ENCODE results near the gene FEN1. TPM values are rescaled to one million over a fixed set of nuclear protein-coding genes. Genes with fewer than 3 reads are reported as not detected.

The FEN1 gene
- total RNA-seq, 1 donor from 2014 or later: 11.0 TPM

DNA sequence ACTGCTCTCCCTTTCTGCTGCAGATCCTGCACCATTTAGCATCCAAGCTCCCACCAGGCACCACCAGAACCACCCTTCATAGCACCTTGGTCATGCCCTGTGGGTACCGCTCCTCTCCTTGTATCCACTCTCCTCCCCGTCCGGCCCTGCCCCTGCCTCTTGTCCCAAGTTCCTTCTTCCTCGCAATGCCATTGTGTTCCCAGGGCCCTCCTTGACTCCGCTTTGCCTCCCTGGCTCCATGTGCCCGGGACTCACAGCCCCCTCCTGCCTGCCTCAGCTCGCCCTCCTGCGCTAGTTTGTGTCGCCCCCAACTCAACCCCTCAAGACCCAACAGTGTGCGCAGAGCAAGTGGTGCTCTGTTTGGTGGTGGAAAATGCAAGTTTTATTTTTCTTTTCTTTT, 46.2 kb downstream of the FEN1 start:
- Histone ChIP-seq H3K36me3 (ENCODE audit: control insufficient read depth in 3 of 3, insufficient read depth in 3 of 3, low read length in 3 of 3) (peaks cover 7 to 18% (median 17%) of the 10 kb centered on the region in 3 donors), H3K27ac (ENCODE audit: low read depth, low read length) (no peak overlapping the region), H3K9me3 (ENCODE audit: control insufficient read depth in 3 of 3, low read length in 3 of 3) (no peaks in the 10 kb centered on the region), H3K4me1 (ENCODE audit: control insufficient read depth in 3 of 3, insufficient read depth in 3 of 3, low read length in 3 of 3) (peaks cover 7 to 14% (median 10%) of the 10 kb centered on the region in 3 donors), H3K9ac (ENCODE audit: low read depth in 1 of 3, low read length in 3 of 3) (no peak overlapping the region), H3K4me3 (ENCODE audit: low read length in 3 of 3) (no peak overlapping the region), H3K27me3 (ENCODE audit: control insufficient read depth in 3 of 3, insufficient read depth in 3 of 3, low read length in 3 of 3) (no peaks in the 10 kb centered on the region)

DNA sequence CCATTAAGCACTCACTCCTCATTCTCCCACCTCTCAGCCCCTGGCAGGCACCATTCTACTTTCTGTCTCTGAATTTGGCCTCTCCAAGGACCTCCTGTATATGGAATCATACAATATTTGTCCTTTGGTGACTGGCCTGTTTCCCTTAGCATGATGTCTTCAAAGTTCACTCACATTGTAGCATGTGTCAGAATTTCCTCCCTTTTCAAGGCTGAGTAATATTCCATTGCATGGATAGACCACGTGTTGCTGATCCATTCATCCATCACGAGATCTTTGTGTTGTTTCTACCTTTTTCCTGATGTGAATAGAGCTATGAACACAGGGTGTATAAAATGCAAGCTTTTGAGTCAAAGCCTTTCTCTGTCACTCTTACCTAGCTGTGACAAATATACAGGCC, 47.0 kb downstream of the FEN1 start:
- no peak overlapping the region for H3K4me3 ChIP-seq (ENCODE audit: low read length in 3 of 3)
- peaks cover 7 to 18% (median 17%) of the 10 kb centered on the region in 3 donors for H3K36me3 ChIP-seq (ENCODE audit: control insufficient read depth in 3 of 3, insufficient read depth in 3 of 3, low read length in 3 of 3)

GRCh38 chr11:61840371-61840770, 47.7 kb downstream of the FEN1 start:
- peaks cover 7 to 20% (median 18%) of the 10 kb centered on the region in 3 donors for H3K36me3 ChIP-seq (ENCODE audit: control insufficient read depth in 3 of 3, insufficient read depth in 3 of 3, low read length in 3 of 3)
- H3K4me3 ChIP-seq (ENCODE audit: low read length in 3 of 3): no peak overlapping the region

More for the DNA sequence above, 47.0 kb downstream of the FEN1 start:
- Histone ChIP-seq H3K9me3 (ENCODE audit: control insufficient read depth in 3 of 3, low read length in 3 of 3) (no peaks in the 10 kb centered on the region), H3K27me3 (ENCODE audit: control insufficient read depth in 3 of 3, insufficient read depth in 3 of 3, low read length in 3 of 3) (no peaks in the 10 kb centered on the region), H3K4me1 (ENCODE audit: control insufficient read depth in 3 of 3, insufficient read depth in 3 of 3, low read length in 3 of 3) (peaks cover 0 to 6% (median 3%) of the 10 kb centered on the region in 3 donors), H3K27ac (ENCODE audit: low read depth, low read length) (no peak overlapping the region), H3K9ac (ENCODE audit: low read depth in 1 of 3, low read length in 3 of 3) (no peak overlapping the region)

GRCh38 chr11:61841636-61842527, 49.2 kb downstream of the FEN1 start:
- Histone ChIP-seq H3K27ac (ENCODE audit: low read depth, low read length) (no peak overlapping the region), H3K9ac (ENCODE audit: low read depth in 1 of 3, low read length in 3 of 3) (no peak overlapping the region), H3K36me3 (ENCODE audit: control insufficient read depth in 3 of 3, insufficient read depth in 3 of 3, low read length in 3 of 3) (peaks cover 7 to 20% (median 18%) of the 10 kb centered on the region in 3 donors), H3K4me1 (ENCODE audit: control insufficient read depth in 3 of 3, insufficient read depth in 3 of 3, low read length in 3 of 3) (peaks cover 0 to 3% (median 0%) of the 10 kb centered on the region in 3 donors), H3K9me3 (ENCODE audit: control insufficient read depth in 3 of 3, low read length in 3 of 3) (no peaks in the 10 kb centered on the region), H3K4me3 (ENCODE audit: low read length in 3 of 3) (no peak overlapping the region), H3K27me3 (ENCODE audit: control insufficient read depth in 3 of 3, insufficient read depth in 3 of 3, low read length in 3 of 3) (no peaks in the 10 kb centered on the region)

More at GRCh38 chr11:61840371-61840770, 47.7 kb downstream of the FEN1 start:
- Histone ChIP-seq H3K4me1 (ENCODE audit: control insufficient read depth in 3 of 3, insufficient read depth in 3 of 3, low read length in 3 of 3) (peaks cover 0 to 5% (median 0%) of the 10 kb centered on the region in 3 donors), H3K9ac (ENCODE audit: low read depth in 1 of 3, low read length in 3 of 3) (no peak overlapping the region), H3K9me3 (ENCODE audit: control insufficient read depth in 3 of 3, low read length in 3 of 3) (no peaks in the 10 kb centered on the region), H3K27me3 (ENCODE audit: control insufficient read depth in 3 of 3, insufficient read depth in 3 of 3, low read length in 3 of 3) (no peaks in the 10 kb centered on the region), H3K27ac (ENCODE audit: low read depth, low read length) (no peak overlapping the region)

DNA sequence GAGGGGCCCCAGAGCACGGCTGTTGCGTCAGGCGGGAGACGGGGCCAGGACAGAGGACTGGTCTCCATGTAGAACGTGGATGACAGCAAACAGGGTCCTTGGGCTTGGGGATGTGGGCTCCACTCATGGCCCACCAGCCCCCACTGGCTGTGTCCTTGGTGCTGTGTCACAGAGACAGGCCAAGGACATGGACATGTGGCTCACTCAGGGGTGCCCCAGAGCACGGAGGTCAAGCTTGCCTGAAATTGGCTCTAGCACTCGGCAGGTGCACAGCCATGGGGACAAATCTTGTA, 49.8 kb downstream of the FEN1 start:
- peaks cover 0 to 3% (median 0%) of the 10 kb centered on the region in 3 donors for H3K4me1 ChIP-seq (ENCODE audit: control insufficient read depth in 3 of 3, insufficient read depth in 3 of 3, low read length in 3 of 3)
- no peak overlapping the region for H3K4me3 ChIP-seq (ENCODE audit: low read length in 3 of 3)
- no peak overlapping the region for H3K9ac ChIP-seq (ENCODE audit: low read depth in 1 of 3, low read length in 3 of 3)
- no peak overlapping the region for H3K27ac ChIP-seq (ENCODE audit: low read depth, low read length)
- H3K36me3 ChIP-seq (ENCODE audit: control insufficient read depth in 3 of 3, insufficient read depth in 3 of 3, low read length in 3 of 3): peaks cover 7 to 21% (median 18%) of the 10 kb centered on the region in 3 donors
- H3K9me3 ChIP-seq (ENCODE audit: control insufficient read depth in 3 of 3, low read length in 3 of 3): no peaks in the 10 kb centered on the region
- no peaks in the 10 kb centered on the region for H3K27me3 ChIP-seq (ENCODE audit: control insufficient read depth in 3 of 3, insufficient read depth in 3 of 3, low read length in 3 of 3)

GRCh38 chr11:61844909-61845565, 52.3 kb downstream of the FEN1 start:
- Histone ChIP-seq H3K27ac (ENCODE audit: low read depth, low read length) (no peak overlapping the region), H3K36me3 (ENCODE audit: control insufficient read depth in 3 of 3, insufficient read depth in 3 of 3, low read length in 3 of 3) (peaks cover 14 to 26% (median 15%) of the 10 kb centered on the region in 3 donors), H3K27me3 (ENCODE audit: control insufficient read depth in 3 of 3, insufficient read depth in 3 of 3, low read length in 3 of 3) (peaks cover 0 to 6% (median 0%) of the 10 kb centered on the region in 3 donors), H3K4me3 (ENCODE audit: low read length in 3 of 3) (no peak overlapping the region), H3K4me1 (ENCODE audit: control insufficient read depth in 3 of 3, insufficient read depth in 3 of 3, low read length in 3 of 3) (peaks cover 0 to 3% (median 0%) of the 10 kb centered on the region in 3 donors), H3K9me3 (ENCODE audit: control insufficient read depth in 3 of 3, low read length in 3 of 3) (no peaks in the 10 kb centered on the region), H3K9ac (ENCODE audit: low read depth in 1 of 3, low read length in 3 of 3) (no peak overlapping the region)

DNA sequence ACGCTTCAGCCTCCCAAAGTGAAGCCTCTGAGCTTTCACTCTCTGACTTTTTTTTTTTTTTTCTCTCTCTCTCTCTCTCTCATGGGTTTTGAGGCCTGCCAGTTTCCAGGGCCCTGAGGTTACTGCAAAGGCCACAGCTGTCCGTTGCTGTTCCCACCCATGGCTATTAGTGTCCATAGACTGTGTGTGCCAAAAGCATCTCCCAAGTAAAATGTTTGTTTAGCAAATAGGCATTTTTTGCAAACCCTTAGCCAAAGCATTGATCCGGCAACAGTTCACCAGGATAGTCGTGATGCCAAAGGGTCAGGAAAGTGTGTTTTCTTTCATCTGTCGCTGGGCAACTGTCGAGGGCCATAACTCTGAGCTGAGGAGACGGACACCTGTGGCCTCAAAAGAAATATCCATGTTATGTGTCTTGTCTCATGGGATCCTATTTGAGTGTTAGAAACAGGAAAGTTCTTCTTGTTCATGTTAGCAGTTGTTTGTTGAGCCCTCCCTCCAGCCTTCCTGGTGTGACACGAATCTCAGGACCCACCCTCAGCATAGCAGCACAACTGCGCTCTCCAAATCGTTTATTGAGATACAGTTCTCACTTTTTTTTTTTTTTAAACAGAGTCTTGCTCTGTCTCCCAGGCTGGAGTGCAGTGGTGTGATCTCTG, 53.8 kb downstream of the FEN1 start:
- Histone ChIP-seq H3K27ac (ENCODE audit: low read depth, low read length) (peak overlapping the region; percentile 19), H3K4me1 (ENCODE audit: control insufficient read depth in 3 of 3, insufficient read depth in 3 of 3, low read length in 3 of 3) (peaks cover 0 to 6% (median 3%) of the 10 kb centered on the region in 3 donors), H3K27me3 (ENCODE audit: control insufficient read depth in 3 of 3, insufficient read depth in 3 of 3, low read length in 3 of 3) (peaks cover 0 to 8% (median 6%) of the 10 kb centered on the region in 3 donors), H3K9ac (ENCODE audit: low read depth in 1 of 3, low read length in 3 of 3) (no peak overlapping the region), H3K4me3 (ENCODE audit: low read length in 3 of 3) (no peak overlapping the region), H3K9me3 (ENCODE audit: control insufficient read depth in 3 of 3, low read length in 3 of 3) (no peaks in the 10 kb centered on the region), H3K36me3 (ENCODE audit: control insufficient read depth in 3 of 3, insufficient read depth in 3 of 3, low read length in 3 of 3) (peaks cover 7 to 17% (median 9%) of the 10 kb centered on the region in 3 donors)

Other genes starting within 250 kb of the FEN1 start
- 1.6 TPM for gene SYT7, start 211.8 kb upstream of the FEN1 start, total RNA-seq
- gene DAGLA, start 112.5 kb upstream of the FEN1 start, total RNA-seq: 1.0 TPM
- gene MYRF, start 40.3 kb upstream of the FEN1 start, total RNA-seq: not detected
- 118 TPM for gene TMEM258, start 312 bp upstream of the FEN1 start, total RNA-seq
- 16.2 TPM for gene FADS1, start 24.1 kb downstream of the FEN1 start, total RNA-seq
- 41.2 TPM for gene FADS2, start 35.4 kb downstream of the FEN1 start, total RNA-seq
- 43.3 TPM for gene FADS3, start 98.6 kb downstream of the FEN1 start, total RNA-seq
- 9.4 TPM for gene RAB3IL1, start 124.7 kb downstream of the FEN1 start, total RNA-seq
- gene BEST1, start 157.4 kb downstream of the FEN1 start, total RNA-seq: 2.1 TPM
- 276 TPM for gene FTH1, start 174.7 kb downstream of the FEN1 start, total RNA-seq

Measured in skeletal muscle tissue (tissue), 4 donors.